K562 (cell line): ENCODE data around the gene TBCEL. TPM values are rescaled to one million over a fixed set of nuclear protein-coding genes. Genes with fewer than 3 reads are reported as not detected.

ENCODE experiments used
- ATAC-seq: fragments of 200-7000 bp; cut with Tn5 transposase; 3 replicates; pipeline ENCODE4 v1.9.1; 2020; ENCODE audit warnings: moderate library complexity
- Bru-seq: library from RNA; stranded (reverse); fragments of 400-500 nt; gene quantifications from one replicate; lab custom pipeline; 2021; lab: Mats Ljungman, UMichigan
- BruChase-seq, 2 experiments: library from RNA; stranded (reverse); fragments of 400-500 nt; gene quantifications; one replicate each; lab custom pipeline; 2021; lab: Mats Ljungman, UMichigan
- BruUV-seq: library from RNA; stranded (reverse); fragments of 400-500 nt; replicated peaks from 2 replicates; lab custom pipeline; 2021; lab: Mats Ljungman, UMichigan
- CTCF ChIA-PET: fragments of 300-600 bp; formaldehyde crosslinking; extraction: SDS; loops from one replicate; lab custom pipeline; 2021; ENCODE audit warnings: low intra/inter-chr PET ratio; lab: Yijun Ruan, JAX
- POLR2A ChIA-PET: fragments of 300-600, 350-650 bp; sonication (Branson Sonifier 250); formaldehyde crosslinking; extraction: SDS; loops from one replicate; lab custom pipeline; 2021; ENCODE audit warnings: antibody characterized with exemption, inconsistent platforms; lab: Yijun Ruan, JAX
- DNase-seq, 4 experiments: peaks; one replicate each; pipeline versions ENCODE4 v3.0.0 to v3.0.0-alpha.2; 2011 to 2018; ENCODE audit warnings: low spot score in 3 of 4, mixed read lengths in 3 of 4; ENCODE audit errors: extremely low read depth in 1 of 4
- FAIRE-seq: peaks from 2 replicates; lab custom pipeline; 2011; peaks lifted over from hg19 to GRCh38; lab: Jason Lieb, UNC
- H2AFZ ChIP-seq: 2 replicates; pipeline ENCODE4 v1.6.0; 2011; ENCODE audit warnings: low read depth, low read length, control low read depth, inconsistent platforms
- H3K27ac ChIP-seq: fragments of 200-600 bp; 3 replicates; pipeline ENCODE4 v1.8.0; 2011; ENCODE audit warnings: low read depth, mild to moderate bottlenecking, control low read depth, inconsistent platforms, low read length, moderate library complexity, mixed read lengths; ENCODE audit errors: extremely low read depth
- H3K27me3 ChIP-seq, 2 experiments: fragments of 300-600 bp in 1 of 2; 2 replicates in 1 of 2; 3 replicates in 1 of 2; pipeline versions ENCODE4 v1.6.0 to v1.8.0; 2011; ENCODE audit warnings: inconsistent platforms in 2 of 2, low read length in 2 of 2, mild to moderate bottlenecking in 1 of 2, mixed read lengths in 1 of 2, moderate library complexity in 1 of 2; ENCODE audit not compliant: control insufficient read depth in 2 of 2, insufficient read depth in 2 of 2
- H3K36me3 ChIP-seq: fragments of 300-600 bp; 3 replicates; pipeline ENCODE4 v1.8.0; 2011; ENCODE audit warnings: mild to moderate bottlenecking, low read length, inconsistent platforms; ENCODE audit not compliant: control insufficient read depth, insufficient read depth
- H3K4me1 ChIP-seq, 2 experiments: fragments of 200-600 bp in 1 of 2; replicated peaks in 1 of 2; 2 replicates in 1 of 2; 3 replicates in 1 of 2; pipeline versions ENCODE4 v1.5.1 to v1.8.0; 2011; ENCODE audit warnings: inconsistent platforms in 2 of 2, low read length in 2 of 2, mild to moderate bottlenecking in 1 of 2, mixed read lengths in 1 of 2, moderate library complexity in 1 of 2; ENCODE audit not compliant: control insufficient read depth in 2 of 2, insufficient read depth in 2 of 2
- H3K4me2 ChIP-seq: 2 replicates; pipeline ENCODE4 v1.6.1; 2011; ENCODE audit warnings: low read length, control low read depth, inconsistent platforms, mixed read lengths; ENCODE audit not compliant: insufficient read depth
- H3K4me3 ChIP-seq: fragments of 200-600 bp; sonication (generic), shearing (Covaris generic); 2 replicates; pipeline ENCODE4 v1.5.1; 2016; ENCODE audit warnings: control low read depth, inconsistent platforms
- H3K79me2 ChIP-seq: fragments of 200-600 bp; 3 replicates; pipeline ENCODE4 v1.8.0; 2011; ENCODE audit warnings: low read length, inconsistent platforms; ENCODE audit not compliant: control insufficient read depth, insufficient read depth
- H3K9ac ChIP-seq, 2 experiments: 2 replicates each; pipeline versions ENCODE4 v1.6.0 to v1.6.1; 2011; ENCODE audit warnings: low read depth in 2 of 2, low read length in 2 of 2, control low read depth in 1 of 2, inconsistent platforms in 1 of 2, mild to moderate bottlenecking in 1 of 2, mixed read lengths in 1 of 2; ENCODE audit not compliant: insufficient read depth in 1 of 2
- H3K9me1 ChIP-seq: one replicate; pipeline ENCODE4 v1.6.0; 2011; ENCODE audit warnings: inconsistent platforms, mild to moderate bottlenecking, low read length, moderate library complexity; ENCODE audit not compliant: control insufficient read depth, insufficient read depth
- H3K9me3 ChIP-seq: replicated peaks from 2 replicates; pipeline ENCODE4 v1.5.1; 2011; ENCODE audit warnings: low read depth, low read length, inconsistent platforms; ENCODE audit not compliant: control insufficient read depth, insufficient read depth
- H4K20me1 ChIP-seq: replicated peaks from 2 replicates; pipeline ENCODE4 v1.6.1; 2011; ENCODE audit warnings: low read length, inconsistent platforms, mixed read lengths; ENCODE audit not compliant: control insufficient read depth, insufficient read depth
- BCLAF1 ChIP-seq, 2 experiments: fragments of 450-650 bp in 1 of 2; IDR thresholded peaks; 2 replicates each; pipeline ENCODE4 v1.6.1; 2011 to 2017; ENCODE audit warnings: low read depth in 2 of 2, antibody characterized with exemption in 1 of 2, borderline replicate concordance in 1 of 2, low read length in 1 of 2, mild to moderate bottlenecking in 1 of 2, mixed read lengths in 1 of 2; ENCODE audit not compliant: control insufficient read depth in 1 of 2
- CSDE1 ChIP-seq, 2 experiments: fragments of 450-650 bp; IDR thresholded peaks; 2 replicates each; pipeline ENCODE4 v1.6.1; 2016; ENCODE audit warnings: mild to moderate bottlenecking in 1 of 2
- FOSL1 ChIP-seq: fragments of 200-800 bp; sonication (Bioruptor generic); conservative IDR thresholded peaks from 2 replicates; pipeline ENCODE4 v1.6.1; 2016; ENCODE audit warnings: missing genetic modification characterization, missing compliant biosample characterization
- NEUROD1 ChIP-seq: fragments of 150-350 bp; IDR thresholded peaks from 2 replicates; pipeline ENCODE4 v1.6.1; 2014; ENCODE audit warnings: borderline replicate concordance, low read length, low read depth; ENCODE audit not compliant: partially characterized antibody
- PHF8 ChIP-seq: fragments of 200-600 bp; sonication (generic); IDR thresholded peaks from 2 replicates; pipeline ENCODE4 v1.6.1; 2012; ENCODE audit warnings: mixed run types, mild to moderate bottlenecking, inconsistent platforms, low read length, moderate library complexity, borderline replicate concordance
- PTBP1 ChIP-seq: fragments of 200-400 bp; formaldehyde crosslinking; IDR thresholded peaks from 2 replicates; pipeline ENCODE4 v1.6.1; 2017; ENCODE audit warnings: low read depth, low read length
- SNAPC5 ChIP-seq: fragments of 250-450 bp; sonication (Bioruptor Pico); IDR thresholded peaks from 2 replicates; pipeline ENCODE4 v1.8.0; 2021; ENCODE audit warnings: moderate library complexity, mild to moderate bottlenecking, inconsistent platforms
- U2AF2 ChIP-seq: fragments of 200-400 bp; formaldehyde crosslinking; optimal IDR thresholded peaks from 2 replicates; pipeline ENCODE3; 2017; ENCODE audit warnings: low read depth, mild to moderate bottlenecking, low read length
- ZNF274 ChIP-seq: IDR thresholded peaks from 2 replicates; pipeline ENCODE4 v1.6.1; 2011; ENCODE audit warnings: low read depth, mild to moderate bottlenecking, low read length, moderate library complexity, borderline replicate concordance
- ZNF778 ChIP-seq: fragments of 450-650 bp; formaldehyde crosslinking; IDR thresholded peaks from 2 replicates; pipeline ENCODE4 v1.4.0; 2020; ENCODE audit warnings: mild to moderate bottlenecking, moderate library complexity
- WGBS: fragments of 100-300 bp; shearing (Covaris generic); methylation state at CpG from one replicate; pipeline ENCODE4 v1.1.6; 2016; ENCODE audit warnings: low coverage, mixed read lengths; ENCODE audit not compliant: insufficient coverage; ENCODE audit errors: missing lambda C conversion rate; 5-methylcytosine and 5-hydroxymethylcytosine counted together
- in situ Hi-C: fragments of 300-500 bp; cut with MboI; formaldehyde crosslinking; loops from 4 replicates; pipeline ENCODE4 v1.15.0; 2018; ENCODE audit warnings: inconsistent platforms, mixed read lengths
- intact Hi-C: fragments of 100-400 bp; cut with micrococcal nuclease; formaldehyde crosslinking; loops from 2 replicates; pipeline ENCODE4 v1.14.2; 2022
- long read RNA-seq, 3 experiments: library from polyadenylated mRNA in 2 of 3; library from RNA in 1 of 3; unstranded in 2 of 3; stranded (forward) in 1 of 3; transcript quantifications; one replicate each; pipeline ENCODE4 v2.0.0, GENCODE V29; 2019 to 2022
- polyA minus RNA-seq, 3 experiments: library from RNA; depleted of rRNA, polyadenylated mRNA; stranded (reverse); fragments of >200 nt; gene quantifications; 2 replicates each; pipeline ENCODE4 v1.2.3, GENCODE V29; 2011
- polyA plus RNA-seq, 8 experiments: library from polyadenylated mRNA; depleted of rRNA in 4 of 8; stranded (reverse) in 5 of 8; unstranded in 3 of 8; fragments of >200 nt; fragmentation: Nextera tagmentation in 2 of 8; fragmentation: Illumina TruSeq in 1 of 8; extraction: Ambion mirVana in 2 of 8; extraction: Trizol in 1 of 8; gene quantifications; 2 replicates each; pipeline versions ENCODE4 v1.2.1 to v1.2.3, GENCODE V29; 2011 to 2014; ENCODE audit warnings: inconsistent platforms in 1 of 8, missing spikeins in 1 of 8
- total RNA-seq, 7 experiments: library from RNA; depleted of rRNA in 6 of 7; stranded (reverse); fragments of >200 nt in 6 of 7; fragmentation: Illumina TruSeq in 2 of 7; extraction: Trizol in 2 of 7; gene quantifications; 2 replicates each; pipeline versions ENCODE4 v1.2.1 to v1.2.3, GENCODE V29; 2011 to 2021; ENCODE audit warnings: low replicate concordance in 1 of 7
- TF ChIP-seq, protein P1 (sequence below): fragments of 450-650 bp; IDR thresholded peaks from 2 replicates; pipeline ENCODE4 v1.6.1; 2016; ENCODE audit warnings: missing biosample characterization, missing genetic modification characterization

Gene TBCEL
- 1.6 and 7.0 TPM in 2 replicates for total RNA-seq (2011; cell fraction: chromatin; rRNA removed; ENCODE audit: low replicate concordance)
- total RNA-seq (2011; cell fraction: nucleolus; rRNA removed), result 0.67 and 1.8 TPM in 2 replicates
- total RNA-seq (2011; cell fraction: nucleoplasm; rRNA removed), result 3.7 and 4.0 TPM in 2 replicates
- total RNA-seq (2014; rRNA removed) (1.3 and 1.4 TPM in 2 replicates), total RNA-seq (2014; rRNA removed; fragmentation: Illumina TruSeq; extraction: Trizol) (2.3 and 2.9 TPM in 2 replicates), total RNA-seq (2015; rRNA removed; fragmentation: Illumina TruSeq; extraction: Trizol) (2.1 and 2.2 TPM in 2 replicates), total RNA-seq (2021) (2.0 and 2.1 TPM in 2 replicates), polyA plus RNA-seq (2011; rRNA removed) (0.38 and 1.3 TPM in 2 replicates), polyA plus RNA-seq (2014; fragmentation: Illumina TruSeq; extraction: Trizol) (1.4 and 1.7 TPM in 2 replicates), polyA plus RNA-seq (2014; fragmentation: Nextera tagmentation; extraction: Ambion mirVana) (under 1 TPM; 0.39 to 0.86 TPM), polyA plus RNA-seq (2014; rRNA removed) (1.6 and 2.2 TPM in 2 replicates), polyA minus RNA-seq (2011; rRNA and poly(A)+ RNA removed) (0.84 and 3.9 TPM in 2 replicates), Bru-seq, nascent RNA (percentile 53 among the genes with signal in this experiment), BruChase-seq, experiment 1, labeled RNA remaining after a 2-hour chase (percentile 57 among the genes with signal in this experiment), BruChase-seq, experiment 2, labeled RNA remaining after a 6-hour chase (percentile 57 among the genes with signal in this experiment)
- 0.09 and 0.10 TPM in 2 replicates for polyA plus RNA-seq (2011; cell fraction: cytosol; rRNA removed)
- 0.73 and 0.81 TPM in 2 replicates for polyA plus RNA-seq (2011; cell fraction: nucleus; rRNA removed)
- 1.1 and 2.6 TPM in 2 replicates for polyA plus RNA-seq (2012)
- 0.48 TPM in 1 of 2 replicates, not detected in the other for polyA minus RNA-seq (2011; cell fraction: cytosol; rRNA and poly(A)+ RNA removed)
- 1.6 and 2.7 TPM in 2 replicates for polyA minus RNA-seq (2011; cell fraction: nucleus; rRNA and poly(A)+ RNA removed)
- long read RNA-seq, experiment 1, partial matches to known transcripts, result 0 of 1 reads
- long read RNA-seq, experiment 1, other reads (novel, unspliced or antisense), result 1 of 1 reads
- long read RNA-seq, experiment 2, result 0 reads
- long read RNA-seq, experiment 3, result 0 reads

DNA sequence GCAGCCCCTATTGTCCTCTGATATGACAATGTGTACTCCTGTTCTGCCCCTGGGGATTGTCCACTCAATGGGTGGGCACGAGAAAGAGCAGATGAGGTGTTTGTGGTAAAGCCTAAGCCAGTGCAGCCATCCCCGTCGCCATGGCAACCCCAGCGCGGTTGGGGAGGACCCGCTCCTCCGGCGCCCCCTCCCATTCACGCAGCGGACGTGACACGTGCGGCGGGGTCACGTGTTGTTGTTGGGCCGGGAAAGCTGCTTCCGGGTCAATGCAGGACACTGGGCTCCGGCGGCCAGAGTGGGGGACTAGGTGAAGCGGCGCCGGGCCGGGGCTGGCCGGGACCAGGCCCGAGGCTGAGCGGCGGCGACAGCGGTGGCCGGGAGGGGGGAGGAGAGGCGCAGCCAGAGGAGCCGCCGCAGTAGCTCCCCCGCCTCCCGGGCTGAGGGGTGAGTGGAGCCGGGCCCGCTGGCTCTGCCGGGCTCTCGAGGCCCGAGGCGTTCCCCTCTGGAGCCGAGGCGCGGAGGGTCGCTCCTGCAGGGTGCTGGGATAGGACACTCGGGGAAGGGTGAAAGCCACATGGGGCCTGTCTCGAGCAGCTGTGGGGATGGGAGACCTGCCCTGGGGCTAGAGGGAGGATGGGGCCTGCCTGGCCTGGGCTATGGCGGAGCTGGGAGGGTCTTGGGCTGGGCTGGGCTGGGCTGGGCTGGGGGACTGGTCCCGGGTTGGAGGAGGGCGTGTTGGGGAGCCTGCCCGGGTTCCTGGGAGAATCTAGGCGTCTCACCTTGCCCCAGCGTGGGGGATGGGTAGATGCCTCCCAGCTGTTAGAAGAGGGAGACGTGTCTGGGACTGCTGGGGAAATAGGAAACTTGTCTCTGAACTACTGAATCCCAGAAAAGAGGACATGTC lies at the start of gene TBCEL:
Gene TBCEL (plus strand): TSS at position 255 of the 904 bp plus-strand sequence. CDS start 21,589 bp downstream, outside the sequence.
- Histone ChIP-seq H3K79me2 (peaks cover 5% of the 10 kb centered on the region; the same call in 1 of the 3 replicates), H3K4me1 (peaks cover 3 to 11% of the 10 kb centered on the region in 2 experiments; a peak in 3 of 5 replicates), H3K9me3 (no peaks in the 10 kb centered on the region), H3K27ac (peak within 1 kb of the TSS; percentile 49; the same call in 2 of the 3 replicates), H3K4me2 (peak within 1 kb of the TSS; percentile 72), H3K9ac (peak within 1 kb of the TSS; percentile 71 to 87; a peak in 3 of 4 replicates), H3K27me3 (no peaks in the 10 kb centered on the region), H2AFZ (peak within 1 kb of the TSS; percentile 79), H3K36me3 (no peaks in the 10 kb centered on the region), H4K20me1 (no peaks in the 10 kb centered on the region), H3K4me3 (peak within 1 kb of the TSS; percentile 53), H3K9me1 (no peaks in the 10 kb centered on the region)
- 2% methylated on average over 25 of the region's 54 CpGs for WGBS
- intact Hi-C loops, result no loop called here
- ChIA-PET CTCF (no interaction called here), POLR2A (interaction anchor here (0.6 to 0.9 kb wide), 5 partner anchors 10 to 952 kb away, joined by 3 to 5 read pairs (median 3); no protein-coding TSS in a partner anchor)
- BruUV-seq, result no TSS peak
- in situ Hi-C loops, result no loop called here
- peak; percentile 97 for ATAC-seq
- peak; percentile 15 for FAIRE-seq
- DNase-seq, result peak; percentile 81 to 90 (median 84)
- TF ChIP-seq FOSL1 (tag), result no peak
- TF ChIP-seq, protein P1, sequence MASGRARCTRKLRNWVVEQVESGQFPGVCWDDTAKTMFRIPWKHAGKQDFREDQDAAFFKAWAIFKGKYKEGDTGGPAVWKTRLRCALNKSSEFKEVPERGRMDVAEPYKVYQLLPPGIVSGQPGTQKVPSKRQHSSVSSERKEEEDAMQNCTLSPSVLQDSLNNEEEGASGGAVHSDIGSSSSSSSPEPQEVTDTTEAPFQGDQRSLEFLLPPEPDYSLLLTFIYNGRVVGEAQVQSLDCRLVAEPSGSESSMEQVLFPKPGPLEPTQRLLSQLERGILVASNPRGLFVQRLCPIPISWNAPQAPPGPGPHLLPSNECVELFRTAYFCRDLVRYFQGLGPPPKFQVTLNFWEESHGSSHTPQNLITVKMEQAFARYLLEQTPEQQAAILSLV (tag), result no peak
- TF ChIP-seq BCLAF1 (IDR thresholded peaks at IDR 0.05; ENCODE audit: borderline replicate concordance in 1 of 2, control insufficient read depth in 1 of 2, low read depth in 2 of 2, low read length in 1 of 2), result no peak
- peak; percentile 49; the same call in 1 of the 2 replicates for TF ChIP-seq PHF8
- TF ChIP-seq CSDE1 (IDR thresholded peaks at IDR 0.05), result peak in 1 of 2 experiments; percentile 84; a peak in 2 of 4 replicates
- no peak for TF ChIP-seq NEUROD1
- TF ChIP-seq SNAPC5 (CRISPR knock-in tag), result no peak
- TF ChIP-seq PTBP1, result no peak
- no peak for TF ChIP-seq U2AF2
- no peak for TF ChIP-seq ZNF778 (CRISPR knock-in tag)
- TF ChIP-seq ZNF274, result no peak
